ENCODE measurements around the gene C1QTNF6.

GRCh38 chr22:37181681-37182080 lies 6.4 kb downstream of the C1QTNF6 start:
- TF ChIP-seq EZH2phosphoT487 (IDR thresholded peaks at IDR 0.05; ENCODE audit: low read depth, severe bottlenecking, unreplicated experiment) (no peak), EZH2 (IDR thresholded peaks at IDR 0.05; ENCODE audit: borderline replicate concordance) (no peak)
- TF ChIP-seq, protein P1, sequence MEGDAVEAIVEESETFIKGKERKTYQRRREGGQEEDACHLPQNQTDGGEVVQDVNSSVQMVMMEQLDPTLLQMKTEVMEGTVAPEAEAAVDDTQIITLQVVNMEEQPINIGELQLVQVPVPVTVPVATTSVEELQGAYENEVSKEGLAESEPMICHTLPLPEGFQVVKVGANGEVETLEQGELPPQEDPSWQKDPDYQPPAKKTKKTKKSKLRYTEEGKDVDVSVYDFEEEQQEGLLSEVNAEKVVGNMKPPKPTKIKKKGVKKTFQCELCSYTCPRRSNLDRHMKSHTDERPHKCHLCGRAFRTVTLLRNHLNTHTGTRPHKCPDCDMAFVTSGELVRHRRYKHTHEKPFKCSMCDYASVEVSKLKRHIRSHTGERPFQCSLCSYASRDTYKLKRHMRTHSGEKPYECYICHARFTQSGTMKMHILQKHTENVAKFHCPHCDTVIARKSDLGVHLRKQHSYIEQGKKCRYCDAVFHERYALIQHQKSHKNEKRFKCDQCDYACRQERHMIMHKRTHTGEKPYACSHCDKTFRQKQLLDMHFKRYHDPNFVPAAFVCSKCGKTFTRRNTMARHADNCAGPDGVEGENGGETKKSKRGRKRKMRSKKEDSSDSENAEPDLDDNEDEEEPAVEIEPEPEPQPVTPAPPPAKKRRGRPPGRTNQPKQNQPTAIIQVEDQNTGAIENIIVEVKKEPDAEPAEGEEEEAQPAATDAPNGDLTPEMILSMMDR (IDR thresholded peaks at IDR 0.05; ENCODE audit: poor library complexity), result no peak

All from hepatocyte (in vitro differentiated cells).